Ovary (tissue), 9 donors: ENCODE data around the gene PLEKHA7. TPM values are rescaled to one million over a fixed set of nuclear protein-coding genes. Genes with fewer than 3 reads are reported as not detected.
"Not testable (repeated sequence)": the region's sequence is repeated elsewhere in the genome, so short reads cannot be mapped to it uniquely, and the experiment has no call there.

Experiments
- DNase-seq, 5 donors: peaks; one replicate each; pipeline ENCODE4 v3.0.0-alpha.2; 2019 to 2020
- H3K27ac ChIP-seq, 2 donors: fragments of 200-600 bp; one replicate each; pipeline versions ENCODE4 v1.5.1 to v1.8.0; 2019 to 2022
- H3K27me3 ChIP-seq: fragments of 200-600 bp; one replicate; pipeline ENCODE4 v1.8.0; 2022
- H3K36me3 ChIP-seq: fragments of 200-600 bp; sonication (generic); one replicate; pipeline ENCODE4 v1.5.1; 2019
- H3K4me1 ChIP-seq: one replicate; pipeline ENCODE4 v1.8.1; 2013; ENCODE audit warnings: mild to moderate bottlenecking, moderate library complexity; ENCODE audit not compliant: insufficient read depth
- H3K4me3 ChIP-seq: fragments of 200-600 bp; sonication (generic); one replicate; pipeline ENCODE4 v1.5.1; 2017
- H3K9me3 ChIP-seq, 2 donors: fragments of 200-600 bp in 1 of 2; sonication (generic) in 1 of 2; one replicate each; pipeline versions ENCODE4 v1.5.1 to v1.8.1; 2013 to 2019; ENCODE audit warnings: mild to moderate bottlenecking in 1 of 2, moderate library complexity in 1 of 2
- EP300 ChIP-seq: sonication (generic); formaldehyde crosslinking; IDR thresholded peaks from one replicate; pipeline ENCODE4 v1.6.1; 2017; ENCODE audit warnings: antibody characterized with exemption
- POLR2A ChIP-seq: fragments of 450-650 bp; IDR thresholded peaks from one replicate; pipeline ENCODE4 v1.6.1; 2017; ENCODE audit warnings: antibody characterized with exemption, mild to moderate bottlenecking, moderate library complexity
- WGBS, 3 donors: extraction: QIAGEN DNeasy Blood & Tissue Kit in 1 of 3; methylation state at CpG; one replicate each; pipeline versions ENCODE4 v1.1.5 to v1.1.7; 2013 to 2017; 5-methylcytosine and 5-hydroxymethylcytosine counted together
- intact Hi-C, 4 donors: fragments of 100-400 bp; cut with DNase I; formaldehyde crosslinking; loops; one replicate each; pipeline versions ENCODE4 v1.11.0 to v1.15.1; 2022 to 2023
- polyA plus RNA-seq, 2 donors: library from polyadenylated mRNA; stranded (reverse); fragments of 200-250 nt in 1 of 2; fragments of 350-450 nt in 1 of 2; fragmentation: Illumina TruSeq in 1 of 2; extraction: RNeasy Lipid Tissue Mini Kit (QIAGEN cat#74804) in 1 of 2; gene quantifications; one replicate each; pipeline ENCODE4 v1.2.3, GENCODE V29; 2013 to 2014
- total RNA-seq, 7 donors: library from RNA; depleted of rRNA in 2 of 7; stranded (reverse); fragments of >200 nt in 2 of 7; fragmentation: NEBNext Ultra II Directional in 3 of 7; extraction: Animal tissue kit (Norgen Biotek cat#: 25700) in 3 of 7; gene quantifications; one replicate each; pipeline versions ENCODE4 v1.1.0 to v1.2.4, GENCODE V29; 2016 to 2023
- TF ChIP-seq, protein P1 (sequence below), 3 donors: fragments of 450-650 bp in 2 of 3; fragments of 200-600 bp in 1 of 3; IDR thresholded peaks; one replicate each; pipeline versions ENCODE4 v1.5.1 to v1.8.0; 2016 to 2022; ENCODE audit warnings: antibody characterized with exemption in 3 of 3, mild to moderate bottlenecking in 1 of 3
- donor health status: DM: no; HTN: no; CAD: no; lungs with moderate emphysema.
- donor health status: DM: no; HTN: no; CAD: no.
- donor health status: Bipolar disorder and iron deficiency.
- donor health status: DM: yes; HTN: yes; CAD: no.
- donor health status: DM: no; HTN: no; CAD: no.
- donor health status: DM: yes; HTN: yes; CAD: no.

The PLEKHA7 gene
- total and polyA plus RNA-seq, 9 donors = 9.6 to 29.5 (median 15.9) TPM

DNA sequence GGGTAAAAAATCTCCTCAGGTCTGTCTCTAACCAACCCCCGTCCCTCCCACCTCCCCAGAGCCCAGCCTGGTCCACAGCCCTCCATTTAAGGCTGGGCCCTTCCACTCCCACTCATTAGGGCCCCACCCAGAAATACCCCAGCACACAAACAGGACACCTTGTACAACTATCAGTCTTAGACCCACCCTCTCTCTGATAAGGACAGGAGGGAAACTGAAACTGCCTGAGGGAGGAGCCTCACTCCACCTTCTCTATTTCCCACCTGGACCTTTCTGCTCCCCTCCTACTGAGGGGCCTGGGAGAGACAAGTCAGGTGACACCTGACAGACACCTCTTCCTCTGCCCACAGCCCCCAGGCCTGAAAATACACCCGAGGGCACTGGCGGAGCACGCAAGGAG lies 90.2 kb downstream of the PLEKHA7 start:
- Histone ChIP-seq H3K27me3 (no peaks in the 10 kb centered on the region), H3K4me3 (peak overlapping the region; percentile 40), H3K4me1 (peaks cover 22% of the 10 kb centered on the region), H3K36me3 (no peaks in the 10 kb centered on the region), H3K27ac (peak overlapping the region in 1 of 2 donors; percentile 45), H3K9me3 (no peaks in the 10 kb centered on the region)
- no peak for DNase-seq
- intact Hi-C loops = loop anchor here in 1 of 4 donors (10.0 kb wide), 1 partner anchor 109 kb away; no protein-coding TSS in a partner anchor
- TF ChIP-seq, protein P1, sequence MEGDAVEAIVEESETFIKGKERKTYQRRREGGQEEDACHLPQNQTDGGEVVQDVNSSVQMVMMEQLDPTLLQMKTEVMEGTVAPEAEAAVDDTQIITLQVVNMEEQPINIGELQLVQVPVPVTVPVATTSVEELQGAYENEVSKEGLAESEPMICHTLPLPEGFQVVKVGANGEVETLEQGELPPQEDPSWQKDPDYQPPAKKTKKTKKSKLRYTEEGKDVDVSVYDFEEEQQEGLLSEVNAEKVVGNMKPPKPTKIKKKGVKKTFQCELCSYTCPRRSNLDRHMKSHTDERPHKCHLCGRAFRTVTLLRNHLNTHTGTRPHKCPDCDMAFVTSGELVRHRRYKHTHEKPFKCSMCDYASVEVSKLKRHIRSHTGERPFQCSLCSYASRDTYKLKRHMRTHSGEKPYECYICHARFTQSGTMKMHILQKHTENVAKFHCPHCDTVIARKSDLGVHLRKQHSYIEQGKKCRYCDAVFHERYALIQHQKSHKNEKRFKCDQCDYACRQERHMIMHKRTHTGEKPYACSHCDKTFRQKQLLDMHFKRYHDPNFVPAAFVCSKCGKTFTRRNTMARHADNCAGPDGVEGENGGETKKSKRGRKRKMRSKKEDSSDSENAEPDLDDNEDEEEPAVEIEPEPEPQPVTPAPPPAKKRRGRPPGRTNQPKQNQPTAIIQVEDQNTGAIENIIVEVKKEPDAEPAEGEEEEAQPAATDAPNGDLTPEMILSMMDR (IDR thresholded peaks at IDR 0.05) = no peak
- TF ChIP-seq EP300 (no peak), POLR2A (no peak)
- WGBS, 3 donors = 68 to 78% (median 70%) methylated on average over 4 of the region's 4 CpGs

DNA sequence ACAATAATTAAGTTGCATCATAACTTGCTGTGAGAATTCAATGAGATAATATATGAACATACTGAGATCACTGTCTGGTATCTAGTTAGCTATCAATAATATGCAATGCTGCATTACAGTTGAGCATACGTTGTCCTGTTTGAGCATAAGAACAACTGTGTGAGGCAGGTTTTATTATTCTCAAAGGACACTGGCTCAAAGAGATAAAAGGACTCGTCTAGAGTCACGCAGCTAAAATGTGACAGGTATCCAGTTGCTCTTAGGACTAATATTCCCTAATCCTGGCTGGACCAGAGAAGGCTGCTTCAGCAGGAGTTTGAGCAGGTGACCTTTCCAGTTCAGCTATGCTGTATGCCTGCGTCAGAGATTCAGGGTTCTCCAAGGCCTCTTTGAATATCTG lies 92.5 kb downstream of the PLEKHA7 start:
- no peak for DNase-seq
- H3K4me1 ChIP-seq = peaks cover 23% of the 10 kb centered on the region
- peak overlapping the region in 1 of 2 donors; percentile 39 for H3K27ac ChIP-seq
- no peak for TF ChIP-seq POLR2A
- TF ChIP-seq EP300 = no peak
- TF ChIP-seq, protein P1 (IDR thresholded peaks at IDR 0.05) = no peak
- H3K36me3 ChIP-seq = no peaks in the 10 kb centered on the region
- no peaks in the 10 kb centered on the region for H3K9me3 ChIP-seq
- intact Hi-C loops = loop anchor here in 1 of 4 donors (10.0 kb wide), 1 partner anchor 107 kb away; no protein-coding TSS in a partner anchor
- H3K27me3 ChIP-seq = no peaks in the 10 kb centered on the region
- 25 to 49% (median 36%) methylated on average over 4 of the region's 4 CpGs for WGBS, 3 donors
- H3K4me3 ChIP-seq = no peak overlapping the region

DNA sequence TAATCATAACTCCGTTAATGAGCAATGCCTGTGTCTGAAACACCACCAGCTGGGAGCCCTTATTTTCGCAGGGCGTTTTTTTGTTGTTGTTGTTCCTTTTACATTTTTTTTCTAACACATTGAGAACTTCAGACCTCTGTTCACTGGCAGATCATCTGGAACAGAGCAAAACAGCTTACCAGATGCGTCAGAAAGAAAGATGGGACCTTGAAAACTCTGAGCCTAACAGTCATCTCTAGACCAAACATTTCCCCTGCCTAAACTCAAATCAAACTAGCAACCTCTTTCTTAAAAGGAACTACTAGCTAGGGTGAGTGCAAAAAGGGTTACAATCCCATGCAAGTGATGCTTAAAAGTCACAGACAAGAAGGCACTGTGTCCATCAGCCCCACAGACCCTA lies 93.2 kb downstream of the PLEKHA7 start:
- TF ChIP-seq, protein P1 (IDR thresholded peaks at IDR 0.05) = peak in 1 of 3 donors; percentile 16
- TF ChIP-seq POLR2A = no peak
- Histone ChIP-seq H3K4me1 (peaks cover 21% of the 10 kb centered on the region), H3K4me3 (no peak overlapping the region), H3K27ac (peak overlapping the region in 1 of 2 donors; percentile 39), H3K9me3 (no peaks in the 10 kb centered on the region), H3K36me3 (no peaks in the 10 kb centered on the region), H3K27me3 (no peaks in the 10 kb centered on the region)
- DNase-seq = peak in 1 of 5 donors; percentile 32
- 8 to 30% (median 10%) methylated on average over 4 of the region's 4 CpGs for WGBS, 3 donors
- intact Hi-C loops = loop anchor here in 1 of 4 donors (10.0 kb wide), 1 partner anchor 106 kb away; no protein-coding TSS in a partner anchor

DNA sequence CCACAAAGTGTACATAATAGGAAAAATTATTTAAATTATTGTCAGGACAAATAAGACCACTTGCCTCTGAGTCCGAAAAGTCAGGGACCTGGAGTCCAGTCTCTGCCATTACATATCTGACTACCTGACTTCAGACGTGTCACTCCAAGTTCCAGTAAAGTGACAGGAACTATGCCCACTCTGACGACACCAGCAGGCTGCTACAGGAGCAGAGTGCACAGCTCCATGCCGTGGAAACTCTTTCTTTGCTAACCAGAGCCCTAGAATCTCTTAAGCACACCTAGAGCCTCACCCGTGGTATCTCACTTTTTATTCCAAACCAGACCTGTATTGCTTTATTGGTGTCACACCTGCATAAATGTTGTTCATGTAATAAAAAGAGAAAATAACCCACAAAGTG lies 93.7 kb downstream of the PLEKHA7 start:
- Histone ChIP-seq H3K27ac (peak overlapping the region in 1 of 2 donors; percentile 39), H3K27me3 (no peaks in the 10 kb centered on the region), H3K4me3 (no peak overlapping the region), H3K4me1 (peaks cover 18% of the 10 kb centered on the region), H3K9me3 (no peaks in the 10 kb centered on the region), H3K36me3 (no peaks in the 10 kb centered on the region)
- intact Hi-C loops = loop anchor here in 1 of 4 donors (10.0 kb wide), 1 partner anchor 106 kb away; no protein-coding TSS in a partner anchor
- 29 to 47% (median 39%) methylated on average over 5 of the region's 5 CpGs for WGBS, 3 donors
- no peak for TF ChIP-seq EP300
- no peak for TF ChIP-seq POLR2A
- TF ChIP-seq, protein P1 (IDR thresholded peaks at IDR 0.05) = no peak
- DNase-seq = no peak

DNA sequence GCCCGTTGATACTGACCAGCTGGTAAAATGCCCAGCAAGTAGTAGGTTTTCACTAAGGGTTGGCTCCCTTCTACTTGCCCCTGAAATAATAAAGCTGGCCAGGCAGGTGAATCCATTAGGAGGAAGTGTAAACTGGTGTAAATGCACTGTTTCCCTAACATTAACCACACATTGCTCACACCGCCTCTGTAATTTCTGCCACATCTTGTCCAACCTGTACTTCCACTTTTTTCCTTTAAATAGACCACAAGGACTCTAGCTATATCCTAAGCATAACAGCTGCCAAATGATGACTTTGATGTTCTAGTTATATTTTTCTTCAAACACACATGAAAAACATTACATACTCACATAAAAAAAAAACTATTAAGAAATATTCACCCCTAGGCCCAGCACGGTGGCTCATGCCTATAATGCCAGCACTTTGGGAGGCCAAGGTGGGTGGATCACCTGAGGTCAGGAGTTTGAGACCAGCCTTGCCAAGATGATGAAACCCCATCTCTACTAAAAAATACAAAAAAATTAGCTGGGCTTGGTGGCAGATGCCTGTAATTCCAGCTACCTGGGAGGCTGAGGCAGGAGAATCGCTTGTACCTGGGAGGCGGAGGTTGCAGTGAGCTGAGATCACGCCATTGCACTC lies 95.6 kb downstream of the PLEKHA7 start:
- H3K4me3 ChIP-seq, intact Hi-C loops, DNase-seq, H3K36me3 ChIP-seq, H3K27me3 ChIP-seq, H3K9me3 ChIP-seq, H3K27ac ChIP-seq: not testable (repeated sequence)
- H3K4me1 ChIP-seq = peaks cover 11% of the 10 kb centered on the region
- 85 to 89% (median 86%) methylated on average over 6 of the region's 6 CpGs for WGBS, 3 donors
